HepG2 (cell line): ENCODE measurements around the gene SIK3. TPM values are rescaled to one million over a fixed set of nuclear protein-coding genes. Genes with fewer than 3 reads are reported as not detected.

Experiments used
- ATF7-NPFF ChIP-seq: sonication (generic); formaldehyde crosslinking; IDR thresholded peaks from 2 replicates; pipeline ENCODE4 v1.8.1; 2023; ENCODE audit warnings: mild to moderate bottlenecking, low read depth, missing genetic modification reagents, moderate library complexity
- EEA1 ChIP-seq: sonication (generic); formaldehyde crosslinking; IDR thresholded peaks from 2 replicates; pipeline ENCODE4 v1.5.1; 2020; ENCODE audit warnings: mild to moderate bottlenecking, missing genetic modification reagents, borderline replicate concordance
- ISL2 ChIP-seq: sonication (generic); formaldehyde crosslinking; IDR thresholded peaks from 2 replicates; pipeline ENCODE4 v1.5.0; 2020; ENCODE audit warnings: missing genetic modification reagents
- JDP2 ChIP-seq: sonication (generic); formaldehyde crosslinking; IDR thresholded peaks from 2 replicates; pipeline ENCODE4 v1.8.1; 2022; ENCODE audit warnings: missing genetic modification reagents, borderline replicate concordance
- LBX2 ChIP-seq: sonication (generic); formaldehyde crosslinking; IDR thresholded peaks from 2 replicates; pipeline ENCODE4 v1.5.0; 2020; ENCODE audit warnings: missing genetic modification reagents, mild to moderate bottlenecking, borderline replicate concordance
- NRL ChIP-seq: sonication (generic); formaldehyde crosslinking; IDR thresholded peaks from 2 replicates; pipeline ENCODE4 v1.5.0; 2020; ENCODE audit warnings: missing genetic modification reagents, mild to moderate bottlenecking, moderate library complexity, borderline replicate concordance
- SRF ChIP-seq: IDR thresholded peaks from 2 replicates; pipeline ENCODE4 v1.6.1; 2011; ENCODE audit warnings: mild to moderate bottlenecking, low read depth, low read length, moderate library complexity
- ZC3H13 ChIP-seq: sonication (generic); formaldehyde crosslinking; IDR thresholded peaks from 2 replicates; pipeline ENCODE4 v1.8.1; 2023; ENCODE audit warnings: mild to moderate bottlenecking, missing genetic modification reagents, moderate library complexity
- ZNF503 ChIP-seq: sonication (generic); formaldehyde crosslinking; IDR thresholded peaks from 2 replicates; pipeline ENCODE4 v1.4.0; 2020; ENCODE audit warnings: missing genetic modification reagents
- ZNF547 ChIP-seq: sonication (generic); formaldehyde crosslinking; IDR thresholded peaks from 2 replicates; pipeline ENCODE4 v1.5.1; 2020; ENCODE audit warnings: mild to moderate bottlenecking, missing genetic modification reagents
- ZNF674 ChIP-seq: sonication (generic); formaldehyde crosslinking; IDR thresholded peaks from 2 replicates; pipeline ENCODE4 v1.5.0; 2020; ENCODE audit warnings: low read depth, mild to moderate bottlenecking, missing genetic modification reagents
- ZNF766 ChIP-seq: sonication (generic); formaldehyde crosslinking; IDR thresholded peaks from 2 replicates; pipeline ENCODE4 v1.5.0; 2020; ENCODE audit warnings: missing genetic modification reagents, borderline replicate concordance
- polyA plus RNA-seq, 8 experiments: library from polyadenylated mRNA; depleted of rRNA in 3 of 8; stranded (reverse) in 7 of 8; unstranded in 1 of 8; fragments of >200 nt; fragmentation: Illumina TruSeq in 4 of 8; extraction: Trizol in 4 of 8; gene quantifications; 2 replicates each; pipeline versions ENCODE4 v1.2.1 to v1.2.3, GENCODE V29; 2011 to 2016; ENCODE audit warnings: low read depth in 4 of 8, missing spikeins in 1 of 8, mixed read lengths in 1 of 8; ENCODE audit not compliant: insufficient read depth in 1 of 8
- total RNA-seq, 5 experiments: library from RNA; depleted of rRNA; stranded (reverse); fragments of >200 nt; fragmentation: Illumina TruSeq; extraction: Trizol; gene quantifications; 2 replicates each; pipeline ENCODE4 v1.2.3, GENCODE V29; 2016; ENCODE audit warnings: low read depth in 1 of 5
- TF ChIP-seq, protein P1 (sequence below): IDR thresholded peaks from 2 replicates; pipeline ENCODE4 v1.4.0; 2020; ENCODE audit warnings: mild to moderate bottlenecking, missing genetic modification reagents
- TF ChIP-seq, protein P2 (sequence below): sonication (generic); formaldehyde crosslinking; IDR thresholded peaks from 2 replicates; pipeline ENCODE4 v1.5.0; 2020; ENCODE audit warnings: missing genetic modification reagents
- TF ChIP-seq, protein P3 (sequence below): sonication (generic); formaldehyde crosslinking; IDR thresholded peaks from 2 replicates; pipeline ENCODE4 v1.4.0; 2020; ENCODE audit warnings: missing genetic modification reagents, mild to moderate bottlenecking, borderline replicate concordance
- TF ChIP-seq, protein P4 (sequence below): sonication (generic); formaldehyde crosslinking; IDR thresholded peaks from 2 replicates; pipeline ENCODE4 v1.4.0; 2020; ENCODE audit warnings: missing genetic modification reagents

The SIK3 gene
- total and polyA plus RNA-seq, 2 of the 13 experiments (the other 11 are each of a cell fraction or from before 2014, with no cell fraction given), result 5.7 to 9.8 TPM

- TF ChIP-seq ZNF503 (peak; percentile 41; the same call in 1 of the 2 replicates), ZNF674 (CRISPR knock-in tag) (no peak), ZNF766 (no peak), ISL2 (peak; percentile 65), JDP2 (no peak), EEA1 (CRISPR knock-in tag) (no peak), NRL (CRISPR knock-in tag) (no peak), ZNF547 (CRISPR knock-in tag) (no peak), LBX2 (CRISPR knock-in tag) (no peak), ATF7-NPFF (CRISPR knock-in tag) (no peak), SRF (peak; percentile 56; the same call in 1 of the 2 replicates), ZC3H13 (CRISPR knock-in tag) (no peak)
- TF ChIP-seq, protein P1, sequence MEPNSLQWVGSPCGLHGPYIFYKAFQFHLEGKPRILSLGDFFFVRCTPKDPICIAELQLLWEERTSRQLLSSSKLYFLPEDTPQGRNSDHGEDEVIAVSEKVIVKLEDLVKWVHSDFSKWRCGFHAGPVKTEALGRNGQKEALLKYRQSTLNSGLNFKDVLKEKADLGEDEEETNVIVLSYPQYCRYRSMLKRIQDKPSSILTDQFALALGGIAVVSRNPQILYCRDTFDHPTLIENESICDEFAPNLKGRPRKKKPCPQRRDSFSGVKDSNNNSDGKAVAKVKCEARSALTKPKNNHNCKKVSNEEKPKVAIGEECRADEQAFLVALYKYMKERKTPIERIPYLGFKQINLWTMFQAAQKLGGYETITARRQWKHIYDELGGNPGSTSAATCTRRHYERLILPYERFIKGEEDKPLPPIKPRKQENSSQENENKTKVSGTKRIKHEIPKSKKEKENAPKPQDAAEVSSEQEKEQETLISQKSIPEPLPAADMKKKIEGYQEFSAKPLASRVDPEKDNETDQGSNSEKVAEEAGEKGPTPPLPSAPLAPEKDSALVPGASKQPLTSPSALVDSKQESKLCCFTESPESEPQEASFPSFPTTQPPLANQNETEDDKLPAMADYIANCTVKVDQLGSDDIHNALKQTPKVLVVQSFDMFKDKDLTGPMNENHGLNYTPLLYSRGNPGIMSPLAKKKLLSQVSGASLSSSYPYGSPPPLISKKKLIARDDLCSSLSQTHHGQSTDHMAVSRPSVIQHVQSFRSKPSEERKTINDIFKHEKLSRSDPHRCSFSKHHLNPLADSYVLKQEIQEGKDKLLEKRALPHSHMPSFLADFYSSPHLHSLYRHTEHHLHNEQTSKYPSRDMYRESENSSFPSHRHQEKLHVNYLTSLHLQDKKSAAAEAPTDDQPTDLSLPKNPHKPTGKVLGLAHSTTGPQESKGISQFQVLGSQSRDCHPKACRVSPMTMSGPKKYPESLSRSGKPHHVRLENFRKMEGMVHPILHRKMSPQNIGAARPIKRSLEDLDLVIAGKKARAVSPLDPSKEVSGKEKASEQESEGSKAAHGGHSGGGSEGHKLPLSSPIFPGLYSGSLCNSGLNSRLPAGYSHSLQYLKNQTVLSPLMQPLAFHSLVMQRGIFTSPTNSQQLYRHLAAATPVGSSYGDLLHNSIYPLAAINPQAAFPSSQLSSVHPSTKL (CRISPR knock-in tag), result peak; percentile 65
- TF ChIP-seq, protein P2, sequence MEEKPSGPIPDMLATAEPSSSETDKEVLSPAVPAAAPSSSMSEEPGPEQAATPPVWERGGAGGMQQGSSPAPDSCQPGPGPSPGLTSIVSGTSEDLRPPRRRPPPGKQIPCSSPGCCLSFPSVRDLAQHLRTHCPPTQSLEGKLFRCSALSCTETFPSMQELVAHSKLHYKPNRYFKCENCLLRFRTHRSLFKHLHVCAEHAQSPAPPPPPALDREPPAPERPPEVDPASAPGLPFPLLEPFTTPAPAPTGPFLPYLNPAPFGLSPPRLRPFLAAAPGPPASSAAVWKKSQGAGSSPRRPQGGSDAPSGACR (CRISPR knock-in tag), result no peak
- TF ChIP-seq, protein P3, sequence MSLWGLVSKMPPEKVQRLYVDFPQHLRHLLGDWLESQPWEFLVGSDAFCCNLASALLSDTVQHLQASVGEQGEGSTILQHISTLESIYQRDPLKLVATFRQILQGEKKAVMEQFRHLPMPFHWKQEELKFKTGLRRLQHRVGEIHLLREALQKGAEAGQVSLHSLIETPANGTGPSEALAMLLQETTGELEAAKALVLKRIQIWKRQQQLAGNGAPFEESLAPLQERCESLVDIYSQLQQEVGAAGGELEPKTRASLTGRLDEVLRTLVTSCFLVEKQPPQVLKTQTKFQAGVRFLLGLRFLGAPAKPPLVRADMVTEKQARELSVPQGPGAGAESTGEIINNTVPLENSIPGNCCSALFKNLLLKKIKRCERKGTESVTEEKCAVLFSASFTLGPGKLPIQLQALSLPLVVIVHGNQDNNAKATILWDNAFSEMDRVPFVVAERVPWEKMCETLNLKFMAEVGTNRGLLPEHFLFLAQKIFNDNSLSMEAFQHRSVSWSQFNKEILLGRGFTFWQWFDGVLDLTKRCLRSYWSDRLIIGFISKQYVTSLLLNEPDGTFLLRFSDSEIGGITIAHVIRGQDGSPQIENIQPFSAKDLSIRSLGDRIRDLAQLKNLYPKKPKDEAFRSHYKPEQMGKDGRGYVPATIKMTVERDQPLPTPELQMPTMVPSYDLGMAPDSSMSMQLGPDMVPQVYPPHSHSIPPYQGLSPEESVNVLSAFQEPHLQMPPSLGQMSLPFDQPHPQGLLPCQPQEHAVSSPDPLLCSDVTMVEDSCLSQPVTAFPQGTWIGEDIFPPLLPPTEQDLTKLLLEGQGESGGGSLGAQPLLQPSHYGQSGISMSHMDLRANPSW (CRISPR knock-in tag), result no peak
- TF ChIP-seq, protein P4, sequence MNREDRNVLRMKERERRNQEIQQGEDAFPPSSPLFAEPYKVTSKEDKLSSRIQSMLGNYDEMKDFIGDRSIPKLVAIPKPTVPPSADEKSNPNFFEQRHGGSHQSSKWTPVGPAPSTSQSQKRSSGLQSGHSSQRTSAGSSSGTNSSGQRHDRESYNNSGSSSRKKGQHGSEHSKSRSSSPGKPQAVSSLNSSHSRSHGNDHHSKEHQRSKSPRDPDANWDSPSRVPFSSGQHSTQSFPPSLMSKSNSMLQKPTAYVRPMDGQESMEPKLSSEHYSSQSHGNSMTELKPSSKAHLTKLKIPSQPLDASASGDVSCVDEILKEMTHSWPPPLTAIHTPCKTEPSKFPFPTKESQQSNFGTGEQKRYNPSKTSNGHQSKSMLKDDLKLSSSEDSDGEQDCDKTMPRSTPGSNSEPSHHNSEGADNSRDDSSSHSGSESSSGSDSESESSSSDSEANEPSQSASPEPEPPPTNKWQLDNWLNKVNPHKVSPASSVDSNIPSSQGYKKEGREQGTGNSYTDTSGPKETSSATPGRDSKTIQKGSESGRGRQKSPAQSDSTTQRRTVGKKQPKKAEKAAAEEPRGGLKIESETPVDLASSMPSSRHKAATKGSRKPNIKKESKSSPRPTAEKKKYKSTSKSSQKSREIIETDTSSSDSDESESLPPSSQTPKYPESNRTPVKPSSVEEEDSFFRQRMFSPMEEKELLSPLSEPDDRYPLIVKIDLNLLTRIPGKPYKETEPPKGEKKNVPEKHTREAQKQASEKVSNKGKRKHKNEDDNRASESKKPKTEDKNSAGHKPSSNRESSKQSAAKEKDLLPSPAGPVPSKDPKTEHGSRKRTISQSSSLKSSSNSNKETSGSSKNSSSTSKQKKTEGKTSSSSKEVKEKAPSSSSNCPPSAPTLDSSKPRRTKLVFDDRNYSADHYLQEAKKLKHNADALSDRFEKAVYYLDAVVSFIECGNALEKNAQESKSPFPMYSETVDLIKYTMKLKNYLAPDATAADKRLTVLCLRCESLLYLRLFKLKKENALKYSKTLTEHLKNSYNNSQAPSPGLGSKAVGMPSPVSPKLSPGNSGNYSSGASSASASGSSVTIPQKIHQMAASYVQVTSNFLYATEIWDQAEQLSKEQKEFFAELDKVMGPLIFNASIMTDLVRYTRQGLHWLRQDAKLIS (CRISPR knock-in tag), result no peak
Measured at GRCh38 chr11:116990061-116990473, 108.2 kb downstream of the SIK3 start (continued).
